HFFc6 (cell line): ENCODE data around the gene ATP6V0E2. TPM values are rescaled to one million over a fixed set of nuclear protein-coding genes. Genes with fewer than 3 reads are reported as not detected.

Experiments used
- DNase-seq: peaks from one replicate; pipeline ENCODE4 v3.0.0-alpha.2; 2018
- H3K27ac Mint-ChIP-seq: 2 replicates; pipeline ENCODE4 v1.8.0; 2020; ENCODE audit warnings: mild to moderate bottlenecking, mixed read lengths
- H3K27me3 Mint-ChIP-seq: 2 replicates; pipeline ENCODE4 v1.8.0; 2021; ENCODE audit warnings: mild to moderate bottlenecking, moderate library complexity, mixed read lengths; ENCODE audit not compliant: insufficient read depth
- H3K36me3 Mint-ChIP-seq: 2 replicates; pipeline ENCODE4 v1.8.0; 2021; ENCODE audit warnings: low read depth, mixed read lengths
- H3K4me1 Mint-ChIP-seq: 2 replicates; pipeline ENCODE4 v1.8.0; 2020; ENCODE audit warnings: low read depth, mixed read lengths
- H3K4me3 Mint-ChIP-seq: 2 replicates; pipeline ENCODE4 v1.8.0; 2020; ENCODE audit warnings: mild to moderate bottlenecking, moderate library complexity, mixed read lengths
- H3K9me3 Mint-ChIP-seq: 2 replicates; pipeline ENCODE4 v1.8.0; 2020; ENCODE audit warnings: mild to moderate bottlenecking, mixed read lengths
- CTCF ChIP-seq: fragments of 200-600 bp; sonication (generic); IDR thresholded peaks from 2 replicates; pipeline ENCODE4 v1.5.0; 2021; ENCODE audit warnings: antibody characterized with exemption, mild to moderate bottlenecking
- total RNA-seq, 6 experiments: library from RNA; stranded (reverse); fragmentation: NEBNext Ultra II Directional; extraction: Animal tissue kit (Norgen Biotek cat#: 25700); gene quantifications; 2 replicates in 1 of 6; 3 replicates in 5 of 6; pipeline ENCODE4 v1.2.3, GENCODE V29; 2021

The ATP6V0E2 gene
- total RNA-seq, 6 experiments from 2014 or later, result 40.9 to 54.8 (median 48.0) TPM

DNA sequence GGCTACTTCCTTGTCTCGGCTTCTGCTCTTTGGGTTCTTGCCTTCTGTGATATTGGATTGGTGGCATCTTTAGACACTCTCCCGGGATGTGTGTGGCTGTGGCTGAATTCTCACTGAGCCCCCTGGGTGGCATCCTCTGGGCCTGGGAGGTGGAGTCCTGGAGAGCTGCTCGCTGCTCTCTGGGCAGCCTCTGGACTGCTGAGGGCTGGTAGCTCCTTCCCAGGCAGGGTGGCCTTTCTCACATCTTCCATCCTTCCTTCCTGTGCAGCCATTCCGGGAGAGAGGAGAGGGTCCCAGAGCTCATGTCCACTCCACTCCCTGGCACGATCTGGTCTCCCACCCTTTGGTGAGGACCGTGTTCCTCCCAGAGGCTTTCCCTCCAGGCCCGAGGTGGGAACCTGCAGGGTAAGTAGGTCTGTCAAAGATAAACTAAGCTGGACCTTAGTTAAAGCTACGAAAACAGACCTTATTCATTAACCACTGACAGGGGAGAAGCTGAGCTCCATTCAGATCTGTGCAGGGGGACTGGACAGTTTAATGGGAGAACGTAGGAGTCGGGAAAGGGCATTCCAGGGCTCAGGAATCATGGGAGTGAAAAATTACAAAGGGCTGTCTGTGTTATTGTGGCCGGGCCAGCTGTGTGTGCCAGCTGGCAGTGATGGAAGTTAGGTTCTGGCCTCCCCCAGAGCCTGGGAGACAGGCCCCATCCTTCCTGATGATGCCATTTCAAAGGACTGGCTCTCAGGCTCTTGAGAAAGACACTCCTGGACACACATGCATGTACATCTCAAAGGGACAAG lies 8.7 kb downstream of the ATP6V0E2 start:
- Mint-ChIP-seq H3K27me3 (no peaks in the 10 kb centered on the region; the same call in 1 of the 2 replicates), H3K4me1 (no peaks in the 10 kb centered on the region), H3K4me3 (no peak overlapping the region), H3K27ac (no peak overlapping the region), H3K36me3 (no peaks in the 10 kb centered on the region), H3K9me3 (no peaks in the 10 kb centered on the region)
- DNase-seq, result no peak
- TF ChIP-seq CTCF, result no peak

DNA sequence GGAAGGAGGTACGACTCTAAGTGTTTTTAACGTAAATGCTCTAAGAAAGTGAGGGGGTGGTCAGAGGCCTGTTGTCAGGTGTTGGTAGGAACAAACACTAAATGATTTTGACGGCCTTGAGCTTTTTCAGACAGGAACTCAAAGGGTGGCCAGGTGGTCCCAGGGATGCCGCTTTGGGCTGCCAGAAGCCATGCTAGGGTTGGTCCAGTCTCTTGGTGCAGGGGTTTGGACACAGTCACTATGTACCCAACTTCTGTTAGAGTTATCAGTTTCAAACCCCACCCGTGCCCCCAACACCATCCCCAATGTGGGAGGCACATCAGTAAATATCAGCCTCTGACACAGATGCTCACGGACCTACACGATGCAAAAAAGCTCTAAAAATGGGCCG lies 9.3 kb downstream of the ATP6V0E2 start:
- H3K4me1 Mint-ChIP-seq, result no peaks in the 10 kb centered on the region
- no peaks in the 10 kb centered on the region for H3K36me3 Mint-ChIP-seq
- no peak overlapping the region for H3K27ac Mint-ChIP-seq
- no peak for TF ChIP-seq CTCF
- no peak overlapping the region for H3K4me3 Mint-ChIP-seq
- DNase-seq, result no peak
- H3K9me3 Mint-ChIP-seq, result no peaks in the 10 kb centered on the region
- H3K27me3 Mint-ChIP-seq, result no peaks in the 10 kb centered on the region; the same call in 1 of the 2 replicates

- H3K4me1 Mint-ChIP-seq, result no peaks in the 10 kb centered on the region
- no peaks in the 10 kb centered on the region for H3K9me3 Mint-ChIP-seq
- no peak overlapping the region for H3K27ac Mint-ChIP-seq
- DNase-seq, result peak; percentile 24
- H3K4me3 Mint-ChIP-seq, result no peak overlapping the region
- no peaks in the 10 kb centered on the region for H3K36me3 Mint-ChIP-seq
- peak; percentile 81 for TF ChIP-seq CTCF
- H3K27me3 Mint-ChIP-seq, result no peaks in the 10 kb centered on the region; the same call in 1 of the 2 replicates
Observed at GRCh38 chr7:149883452-149883861, 9.7 kb downstream of the ATP6V0E2 start.

DNA sequence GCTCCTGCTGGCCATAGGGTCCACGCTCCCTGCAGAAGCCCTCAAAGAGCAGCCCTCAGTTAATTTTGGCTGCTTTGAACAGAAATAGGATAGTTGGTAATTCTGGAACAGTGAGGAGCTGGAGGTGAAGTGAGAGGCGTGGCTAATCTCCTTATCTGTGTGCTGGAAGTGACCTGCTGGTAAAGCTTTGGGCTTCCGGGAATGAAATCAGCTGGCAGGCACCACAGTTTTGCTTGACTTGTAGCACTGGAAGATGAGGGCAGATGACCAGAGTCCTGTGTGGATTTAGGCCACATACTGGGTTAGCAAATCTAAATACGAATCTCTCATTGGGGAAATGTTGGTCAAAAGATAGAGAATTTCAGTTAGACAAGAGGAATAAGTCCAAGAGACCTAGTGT lies 10.2 kb downstream of the ATP6V0E2 start:
- no peak for DNase-seq
- Mint-ChIP-seq H3K27ac (no peak overlapping the region), H3K27me3 (no peaks in the 10 kb centered on the region; the same call in 1 of the 2 replicates), H3K36me3 (no peaks in the 10 kb centered on the region), H3K4me3 (no peak overlapping the region), H3K9me3 (no peaks in the 10 kb centered on the region), H3K4me1 (no peaks in the 10 kb centered on the region)
- TF ChIP-seq CTCF, result no peak

DNA sequence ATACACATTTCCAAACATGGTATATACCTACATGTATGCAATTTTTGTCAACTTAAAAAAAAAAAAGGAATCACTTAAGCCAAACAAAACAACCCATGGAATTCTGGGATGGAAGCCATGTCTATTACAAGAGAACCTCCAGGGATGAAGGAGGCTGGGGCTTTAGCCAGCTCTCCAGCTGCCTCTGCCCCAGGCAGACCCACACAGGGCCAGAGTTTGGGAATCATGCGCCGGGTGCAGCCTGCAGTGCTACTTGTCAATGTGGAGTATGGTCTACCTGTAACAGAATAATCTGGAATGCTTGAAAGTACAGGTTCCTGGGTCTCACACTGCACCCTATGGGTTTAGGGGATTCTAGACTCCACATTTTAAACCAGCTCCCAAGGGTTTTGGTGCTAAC lies 10.8 kb downstream of the ATP6V0E2 start:
- Mint-ChIP-seq H3K27ac (no peak overlapping the region), H3K4me1 (no peaks in the 10 kb centered on the region), H3K27me3 (no peaks in the 10 kb centered on the region; the same call in 1 of the 2 replicates), H3K9me3 (no peaks in the 10 kb centered on the region), H3K4me3 (no peak overlapping the region), H3K36me3 (no peaks in the 10 kb centered on the region)
- DNase-seq, result no peak
- TF ChIP-seq CTCF, result no peak
